IMR-90 (cell line): ENCODE data around the gene COL23A1. TPM values are rescaled to one million over a fixed set of nuclear protein-coding genes. Genes with fewer than 3 reads are reported as not detected.

Experiments
- ATAC-seq: fragments of 200-7000 bp; cut with Tn5 transposase; 2 replicates; pipeline ENCODE4 v1.9.1; 2020; ENCODE audit warnings: low read depth, mild to moderate bottlenecking, moderate library complexity
- BruUV-seq: library from RNA; stranded (reverse); fragments of 400-500 nt; replicated peaks from 2 replicates; lab custom pipeline; 2021; lab: Mats Ljungman, UMichigan
- CTCF ChIA-PET: fragments of 300-600 bp; formaldehyde crosslinking; extraction: SDS; loops from one replicate; lab custom pipeline; 2021; ENCODE audit warnings: antibody characterized with exemption; lab: Yijun Ruan, JAX
- POLR2A ChIA-PET: fragments of 300-600 bp; sonication (Branson Sonifier 250); formaldehyde crosslinking; loops from one replicate; lab custom pipeline; 2022; ENCODE audit warnings: antibody characterized with exemption; ENCODE audit not compliant: unreplicated experiment; lab: Charles Lee
- DNase-seq: peaks from one replicate; pipeline ENCODE4 v3.0.0; 2013
- H2AFZ ChIP-seq: replicated peaks from 2 replicates; pipeline ENCODE3; 2013; ENCODE audit warnings: low read length, mild to moderate bottlenecking; ENCODE audit not compliant: poor library complexity
- H2AK5ac ChIP-seq: 2 replicates; pipeline ENCODE4 v1.6.1; 2013; ENCODE audit warnings: low read depth, low read length, inconsistent platforms
- H2AK9ac ChIP-seq: replicated peaks from 2 replicates; pipeline ENCODE3; 2013; ENCODE audit warnings: mild to moderate bottlenecking, low read depth, low read length, moderate library complexity; ENCODE audit not compliant: poor library complexity
- H2BK120ac ChIP-seq: 2 replicates; pipeline ENCODE4 v1.6.1; 2013; ENCODE audit warnings: low read depth, low read length, inconsistent platforms
- H2BK15ac ChIP-seq: 3 replicates; pipeline ENCODE4 v1.6.1; 2013; ENCODE audit warnings: low read depth, low read length, inconsistent platforms
- H2BK20ac ChIP-seq: 2 replicates; pipeline ENCODE4 v1.6.1; 2013; ENCODE audit warnings: low read depth, mild to moderate bottlenecking, inconsistent platforms, low read length, moderate library complexity
- H2BK5ac ChIP-seq: 2 replicates; pipeline ENCODE4 v1.6.1; 2013; ENCODE audit warnings: mild to moderate bottlenecking, low read depth, low read length, inconsistent platforms; ENCODE audit not compliant: poor library complexity, severe bottlenecking
- H3K14ac ChIP-seq: replicated peaks from 2 replicates; pipeline ENCODE4 v1.6.1; 2013; ENCODE audit warnings: low read depth, low read length, inconsistent platforms
- H3K18ac ChIP-seq: 2 replicates; pipeline ENCODE4 v1.6.1; 2013; ENCODE audit warnings: low read depth, low read length, control low read depth
- H3K23ac ChIP-seq: 2 replicates; pipeline ENCODE4 v1.6.1; 2013; ENCODE audit warnings: low read depth, low read length, inconsistent platforms
- H3K27ac ChIP-seq: 2 replicates; pipeline ENCODE4 v1.5.1; 2013; ENCODE audit warnings: mild to moderate bottlenecking, control low read depth, low read length; ENCODE audit not compliant: insufficient read depth
- H3K27me3 ChIP-seq: 2 replicates; pipeline ENCODE4 v1.6.1; 2013; ENCODE audit warnings: low read length; ENCODE audit not compliant: control insufficient read depth, insufficient read depth
- H3K36me3 ChIP-seq: 2 replicates; pipeline ENCODE4 v1.6.1; 2013; ENCODE audit warnings: low read length, mixed read lengths; ENCODE audit not compliant: control insufficient read depth, insufficient read depth
- H3K4ac ChIP-seq: 2 replicates; pipeline ENCODE4 v1.6.1; 2013; ENCODE audit warnings: low read depth, low read length, inconsistent platforms
- H3K4me1 ChIP-seq: 2 replicates; pipeline ENCODE4 v1.6.1; 2013; ENCODE audit warnings: low read length, mixed read lengths; ENCODE audit not compliant: control insufficient read depth, insufficient read depth
- H3K4me2 ChIP-seq: 2 replicates; pipeline ENCODE4 v1.6.1; 2013; ENCODE audit warnings: low read depth, mild to moderate bottlenecking, control low read depth, low read length, moderate library complexity
- H3K4me3 ChIP-seq: 2 replicates; pipeline ENCODE4 v1.5.1; 2013; ENCODE audit warnings: low read depth, mild to moderate bottlenecking, control low read depth, low read length, moderate library complexity; ENCODE audit not compliant: insufficient read depth
- H3K56ac ChIP-seq: 2 replicates; pipeline ENCODE4 v1.6.1; 2013; ENCODE audit warnings: low read length, inconsistent platforms; ENCODE audit not compliant: insufficient read depth; ENCODE audit errors: extremely low read depth
- H3K79me1 ChIP-seq, 2 experiments: 2 replicates each; pipeline ENCODE4 v1.6.1; 2013; ENCODE audit warnings: low read length in 2 of 2, inconsistent platforms in 1 of 2, low read depth in 1 of 2
- H3K9ac ChIP-seq: 2 replicates; pipeline ENCODE4 v1.6.1; 2013; ENCODE audit warnings: low read depth, low read length, control low read depth
- H3K9me1 ChIP-seq: 2 replicates; pipeline ENCODE4 v1.6.1; 2013; ENCODE audit warnings: low read length, inconsistent platforms; ENCODE audit not compliant: insufficient read depth
- H3K9me3 ChIP-seq: 2 replicates; pipeline ENCODE4 v1.6.1; 2013; ENCODE audit warnings: low read length; ENCODE audit not compliant: control insufficient read depth, insufficient read depth
- H4K20me1 ChIP-seq: 2 replicates; pipeline ENCODE4 v1.6.1; 2013; ENCODE audit warnings: low read length, inconsistent platforms; ENCODE audit not compliant: insufficient read depth
- H4K5ac ChIP-seq: 2 replicates; pipeline ENCODE4 v1.6.1; 2013; ENCODE audit warnings: mild to moderate bottlenecking, low read depth, low read length, control low read depth
- H4K8ac ChIP-seq, 2 experiments: 2 replicates each; pipeline ENCODE4 v1.6.1; 2013; ENCODE audit warnings: low read depth in 2 of 2, low read length in 2 of 2, control low read depth in 1 of 2, inconsistent platforms in 1 of 2
- H4K91ac ChIP-seq: 2 replicates; pipeline ENCODE4 v1.6.1; 2013; ENCODE audit warnings: low read depth, low read length, inconsistent platforms; ENCODE audit not compliant: insufficient read depth
- BHLHE40 ChIP-seq: fragments of 150-350 bp; IDR thresholded peaks from 2 replicates; pipeline ENCODE4 v1.6.1; 2016; ENCODE audit warnings: mild to moderate bottlenecking, low read depth, low read length
- CHD1 ChIP-seq: IDR thresholded peaks from 2 replicates; pipeline ENCODE4 v1.6.1; 2012; ENCODE audit warnings: low read depth, low read length, improper control_type of control experiment
- MAFK ChIP-seq: IDR thresholded peaks from 2 replicates; pipeline ENCODE4 v1.6.1; 2012; ENCODE audit warnings: low read depth, low read length, improper control_type of control experiment
- MAZ ChIP-seq: IDR thresholded peaks from 2 replicates; pipeline ENCODE4 v1.6.1; 2012; ENCODE audit warnings: low read depth, mild to moderate bottlenecking, low read length, improper control_type of control experiment, moderate library complexity, borderline replicate concordance
- MXI1 ChIP-seq: IDR thresholded peaks from 2 replicates; pipeline ENCODE4 v1.6.1; 2012; ENCODE audit warnings: low read depth, mild to moderate bottlenecking, low read length, moderate library complexity, borderline replicate concordance
- POLR2A ChIP-seq: IDR thresholded peaks from 2 replicates; pipeline ENCODE4 v1.6.1; 2012; ENCODE audit warnings: mild to moderate bottlenecking, low read depth, low read length
- RAD21 ChIP-seq: IDR thresholded peaks from 2 replicates; pipeline ENCODE4 v1.6.1; 2012; ENCODE audit warnings: low read length, improper control_type of control experiment
- SMC3 ChIP-seq: fragments of 150-350 bp; IDR thresholded peaks from 2 replicates; pipeline ENCODE4 v1.6.1; 2016; ENCODE audit warnings: low read depth, mild to moderate bottlenecking, antibody characterized with exemption, low read length, moderate library complexity
- WGBS, 2 experiments: methylation state at CpG; one replicate each; pipeline versions ENCODE4 v1.1.5 to v1.1.7; 2013; ENCODE audit warnings: missing lambda C conversion rate in 2 of 2; ENCODE audit not compliant: insufficient read length in 1 of 2; ENCODE audit errors: extremely low coverage in 2 of 2; 5-methylcytosine and 5-hydroxymethylcytosine counted together
- dilution Hi-C: fragments of 300-500 bp; cut with HindIII; formaldehyde crosslinking; loops from one replicate; pipeline ENCODE4 v1.14.3; 2018; ENCODE audit warnings: low sequenced_read_pairs; ENCODE audit not compliant: unreplicated experiment
- in situ Hi-C: fragments of 300-500 bp; cut with MboI; formaldehyde crosslinking; loops from 3 replicates; pipeline ENCODE4 v1.14.3; 2019; ENCODE audit warnings: low sequenced_read_pairs, inconsistent platforms, mixed read lengths
- intact Hi-C: fragments of 100-400 bp; cut with micrococcal nuclease; formaldehyde crosslinking; loops from 2 replicates; pipeline ENCODE4 v1.10.0; 2022
- polyA plus RNA-seq, 3 experiments: library from polyadenylated mRNA; depleted of rRNA; stranded (reverse); fragments of >200 nt; gene quantifications; 2 replicates each; pipeline ENCODE4 v1.2.3, GENCODE V29; 2012; ENCODE audit warnings: low replicate concordance in 1 of 3
- total RNA-seq: library from RNA; depleted of rRNA; stranded (reverse); fragments of >200 nt; gene quantifications from 2 replicates; pipeline ENCODE4 v1.2.3, GENCODE V29; 2012
- TF ChIP-seq, protein P1 (sequence below): conservative IDR thresholded peaks from 2 replicates; pipeline ENCODE4 v1.5.1; 2012; ENCODE audit warnings: mild to moderate bottlenecking, low read depth, low read length, improper control_type of control experiment

Gene COL23A1
- total and polyA plus RNA-seq, 2 of the 4 experiments (the other 2 are of a cell fraction): not detected

DNA sequence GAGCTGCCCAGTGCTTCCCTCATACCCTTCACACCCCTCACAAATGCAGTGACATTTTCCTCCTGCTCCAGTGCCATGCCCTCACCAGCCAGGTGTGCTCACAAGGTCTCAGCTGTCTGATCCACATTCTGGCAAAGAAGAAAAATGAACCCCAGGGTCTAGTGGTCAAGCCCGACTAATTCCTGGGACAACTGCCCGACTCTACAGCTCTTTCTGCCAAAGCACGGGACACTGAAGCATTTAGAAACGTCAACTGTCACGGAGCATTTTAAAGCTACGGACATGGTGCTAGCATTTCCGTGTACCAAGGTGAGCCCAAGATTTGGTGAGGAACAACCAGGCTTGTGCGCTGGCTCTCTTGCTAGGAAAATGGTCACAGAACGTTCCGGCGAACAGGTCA, 300.8 kb downstream of the COL23A1 start:
- Histone ChIP-seq H2BK120ac (no peak overlapping the region), H3K27ac (no peak overlapping the region), H2BK5ac (no peak overlapping the region), H2AK9ac (no peak overlapping the region), H4K91ac (no peak overlapping the region), H3K79me1 (no peaks in the 10 kb centered on the region), H3K27me3 (no peaks in the 10 kb centered on the region; the same call in 1 of the 2 replicates), H3K36me3 (no peaks in the 10 kb centered on the region), H3K4me2 (no peak overlapping the region), H4K5ac (no peak overlapping the region), H3K9me3 (peaks cover 8% of the 10 kb centered on the region), H3K56ac (no peak overlapping the region), H2BK15ac (no peak overlapping the region), H4K20me1 (no peaks in the 10 kb centered on the region), H3K9ac (no peak overlapping the region), H2BK20ac (no peak overlapping the region), H3K4me1 (no peaks in the 10 kb centered on the region), H3K18ac (no peak overlapping the region), H2AFZ (no peak overlapping the region), H3K4ac (no peak overlapping the region), H3K4me3 (no peak overlapping the region), H2AK5ac (no peak overlapping the region), H3K23ac (no peak overlapping the region), H3K9me1 (no peaks in the 10 kb centered on the region), H4K8ac (no peak overlapping the region), H3K14ac (no peak overlapping the region)
- intact Hi-C loops (no loop called here), in situ Hi-C loops (loop anchor here (25.0 kb wide), 1 partner anchor 1198 kb away; no protein-coding TSS in a partner anchor), dilution Hi-C loops (no loop called here)
- ATAC-seq (no peak), DNase-seq (no peak)
- ChIA-PET CTCF (no interaction called here), POLR2A (no interaction called here)
- WGBS, 2 experiments: 44% methylated on average over 5 of the region's 11 CpGs; no CpG with 5 or more reads in 1 of the 2 experiments
- no peak for TF ChIP-seq POLR2A
- TF ChIP-seq RAD21: no peak
- no peak for TF ChIP-seq MXI1
- TF ChIP-seq, protein P1, sequence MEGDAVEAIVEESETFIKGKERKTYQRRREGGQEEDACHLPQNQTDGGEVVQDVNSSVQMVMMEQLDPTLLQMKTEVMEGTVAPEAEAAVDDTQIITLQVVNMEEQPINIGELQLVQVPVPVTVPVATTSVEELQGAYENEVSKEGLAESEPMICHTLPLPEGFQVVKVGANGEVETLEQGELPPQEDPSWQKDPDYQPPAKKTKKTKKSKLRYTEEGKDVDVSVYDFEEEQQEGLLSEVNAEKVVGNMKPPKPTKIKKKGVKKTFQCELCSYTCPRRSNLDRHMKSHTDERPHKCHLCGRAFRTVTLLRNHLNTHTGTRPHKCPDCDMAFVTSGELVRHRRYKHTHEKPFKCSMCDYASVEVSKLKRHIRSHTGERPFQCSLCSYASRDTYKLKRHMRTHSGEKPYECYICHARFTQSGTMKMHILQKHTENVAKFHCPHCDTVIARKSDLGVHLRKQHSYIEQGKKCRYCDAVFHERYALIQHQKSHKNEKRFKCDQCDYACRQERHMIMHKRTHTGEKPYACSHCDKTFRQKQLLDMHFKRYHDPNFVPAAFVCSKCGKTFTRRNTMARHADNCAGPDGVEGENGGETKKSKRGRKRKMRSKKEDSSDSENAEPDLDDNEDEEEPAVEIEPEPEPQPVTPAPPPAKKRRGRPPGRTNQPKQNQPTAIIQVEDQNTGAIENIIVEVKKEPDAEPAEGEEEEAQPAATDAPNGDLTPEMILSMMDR: no peak
- TF ChIP-seq SMC3: no peak
- no peak for TF ChIP-seq CHD1
- TF ChIP-seq MAZ: no peak
- no peak for TF ChIP-seq MAFK
- TF ChIP-seq BHLHE40: no peak
- no TSS peak for BruUV-seq
